Astrocyte (in vitro differentiated cells and primary cell): ENCODE results near the gene GHITM. TPM values are rescaled to one million over a fixed set of nuclear protein-coding genes. Genes with fewer than 3 reads are reported as not detected.

Experiments
- DNase-seq: peaks from one replicate; pipeline ENCODE4 v3.0.0-alpha.2; 2010; ENCODE audit warnings: low read depth
- FAIRE-seq: peaks from 2 replicates; lab custom pipeline; 2011; peaks lifted over from hg19 to GRCh38; lab: Jason Lieb, UNC
- H2AFZ ChIP-seq: 2 replicates; pipeline ENCODE4 v1.6.0; 2012; ENCODE audit warnings: low read depth, low read length, inconsistent platforms
- H3K27ac ChIP-seq: 2 replicates; pipeline ENCODE4 v1.5.1; 2011; ENCODE audit warnings: low read depth, low read length, inconsistent platforms
- H3K27me3 ChIP-seq: 2 replicates; pipeline ENCODE4 v1.6.0; 2011; ENCODE audit warnings: low read length, inconsistent platforms; ENCODE audit not compliant: insufficient read depth
- H3K36me3 ChIP-seq: 2 replicates; pipeline ENCODE4 v1.5.1; 2011; ENCODE audit warnings: low read length, inconsistent platforms; ENCODE audit not compliant: insufficient read depth
- H3K4me1 ChIP-seq: 2 replicates; pipeline ENCODE4 v1.5.1; 2011; ENCODE audit warnings: low read length, inconsistent platforms; ENCODE audit not compliant: insufficient read depth
- H3K4me2 ChIP-seq: 2 replicates; pipeline ENCODE4 v1.6.0; 2012; ENCODE audit warnings: low read length, inconsistent platforms
- H3K4me3 ChIP-seq: 2 replicates; pipeline ENCODE4 v1.5.1; 2011; ENCODE audit warnings: low read depth, mild to moderate bottlenecking, low read length, inconsistent platforms; ENCODE audit not compliant: insufficient read depth
- H3K79me2 ChIP-seq: 2 replicates; pipeline ENCODE4 v1.6.0; 2012; ENCODE audit warnings: mild to moderate bottlenecking, low read length, inconsistent platforms; ENCODE audit not compliant: insufficient read depth
- H3K9ac ChIP-seq: 2 replicates; pipeline ENCODE4 v1.6.0; 2012; ENCODE audit warnings: mild to moderate bottlenecking, low read length, inconsistent platforms
- H3K9me3 ChIP-seq: 2 replicates; pipeline ENCODE4 v1.5.1; 2012; ENCODE audit warnings: low read depth, mild to moderate bottlenecking, low read length, inconsistent platforms; ENCODE audit not compliant: insufficient read depth
- H4K20me1 ChIP-seq: 2 replicates; pipeline ENCODE4 v1.6.0; 2012; ENCODE audit warnings: low read length, inconsistent platforms; ENCODE audit not compliant: insufficient read depth
- H3K27ac Mint-ChIP-seq: one replicate; pipeline ENCODE4 v1.8.0; 2021; ENCODE audit warnings: mild to moderate bottlenecking, mixed read lengths; ENCODE audit not compliant: unreplicated experiment
- H3K27me3 Mint-ChIP-seq: one replicate; pipeline ENCODE4 v1.8.0; 2021; ENCODE audit warnings: low read depth, mixed read lengths; ENCODE audit not compliant: unreplicated experiment
- H3K36me3 Mint-ChIP-seq: one replicate; pipeline ENCODE4 v1.8.0; 2021; ENCODE audit warnings: low read depth, mixed read lengths; ENCODE audit not compliant: unreplicated experiment
- H3K4me1 Mint-ChIP-seq: one replicate; pipeline ENCODE4 v1.8.0; 2021; ENCODE audit warnings: low read depth, mixed read lengths; ENCODE audit not compliant: unreplicated experiment
- H3K4me3 Mint-ChIP-seq: one replicate; pipeline ENCODE4 v1.8.0; 2021; ENCODE audit warnings: mild to moderate bottlenecking, moderate library complexity, mixed read lengths; ENCODE audit not compliant: unreplicated experiment
- H3K9me3 Mint-ChIP-seq: one replicate; pipeline ENCODE4 v1.8.0; 2021; ENCODE audit warnings: mild to moderate bottlenecking, mixed read lengths; ENCODE audit not compliant: unreplicated experiment
- CTCF ChIP-seq: IDR thresholded peaks from 2 replicates; pipeline ENCODE4 v1.5.1; 2011; ENCODE audit warnings: low read depth, mild to moderate bottlenecking, inconsistent platforms, low read length, moderate library complexity; ENCODE audit not compliant: insufficient read depth
- EZH2 ChIP-seq: IDR thresholded peaks from 2 replicates; pipeline ENCODE4 v1.6.1; 2012; ENCODE audit warnings: mild to moderate bottlenecking, low read length, inconsistent platforms; ENCODE audit not compliant: insufficient read depth
- total RNA-seq: library from RNA; stranded (reverse); gene quantifications from 2 replicates; pipeline ENCODE4 v1.2.1, GENCODE V29; 2021

The GHITM gene
- total RNA-seq, 1 donor from 2014 or later, result 143 TPM

GRCh38 chr10:84176351-84176750 lies 37.0 kb downstream of the GHITM start:
- no peak overlapping the region for H3K4me2 ChIP-seq
- no peaks in the 10 kb centered on the region for H3K27me3 Mint-ChIP-seq
- H3K79me2 ChIP-seq, result no peaks in the 10 kb centered on the region
- H2AFZ ChIP-seq, result no peak overlapping the region
- DNase-seq (no peak), FAIRE-seq (no peak)
- H3K4me3 Mint-ChIP-seq, result no peak overlapping the region
- no peaks in the 10 kb centered on the region for H3K4me1 ChIP-seq
- H3K9me3 ChIP-seq, result no peaks in the 10 kb centered on the region
- TF ChIP-seq EZH2, result no peak
- TF ChIP-seq CTCF, result no peak
- H3K36me3 Mint-ChIP-seq, result no peaks in the 10 kb centered on the region
- no peaks in the 10 kb centered on the region for H3K27me3 ChIP-seq
- H3K27ac ChIP-seq, result no peak overlapping the region
- no peak overlapping the region for H3K9ac ChIP-seq
- no peaks in the 10 kb centered on the region for H3K4me1 Mint-ChIP-seq
- no peaks in the 10 kb centered on the region for H3K9me3 Mint-ChIP-seq
- no peaks in the 10 kb centered on the region for H3K36me3 ChIP-seq
- H4K20me1 ChIP-seq, result no peaks in the 10 kb centered on the region
- H3K27ac Mint-ChIP-seq, result no peak overlapping the region
- no peak overlapping the region for H3K4me3 ChIP-seq

GRCh38 chr10:84176836-84177474 lies 37.6 kb downstream of the GHITM start:
- Histone ChIP-seq H3K36me3 (no peaks in the 10 kb centered on the region), H3K9me3 (no peaks in the 10 kb centered on the region), H3K4me1 (no peaks in the 10 kb centered on the region), H3K79me2 (no peaks in the 10 kb centered on the region), H2AFZ (no peak overlapping the region), H4K20me1 (no peaks in the 10 kb centered on the region), H3K27me3 (no peaks in the 10 kb centered on the region), H3K4me3 (no peak overlapping the region), H3K9ac (no peak overlapping the region), H3K4me2 (no peak overlapping the region), H3K27ac (no peak overlapping the region)
- Mint-ChIP-seq H3K27ac (no peak overlapping the region), H3K36me3 (no peaks in the 10 kb centered on the region), H3K4me1 (no peaks in the 10 kb centered on the region), H3K9me3 (no peaks in the 10 kb centered on the region), H3K4me3 (no peak overlapping the region), H3K27me3 (no peaks in the 10 kb centered on the region)
- no peak for FAIRE-seq
- no peak for TF ChIP-seq EZH2
- TF ChIP-seq CTCF, result no peak
- no peak for DNase-seq

- H3K27me3 Mint-ChIP-seq, result no peaks in the 10 kb centered on the region
- no peaks in the 10 kb centered on the region for H3K36me3 Mint-ChIP-seq
- DNase-seq (no peak), FAIRE-seq (no peak)
- no peaks in the 10 kb centered on the region for H3K9me3 ChIP-seq
- TF ChIP-seq CTCF, result no peak
- no peak for TF ChIP-seq EZH2
- H3K9me3 Mint-ChIP-seq, result no peaks in the 10 kb centered on the region
- no peaks in the 10 kb centered on the region for H3K4me1 ChIP-seq
- H3K4me3 Mint-ChIP-seq, result no peak overlapping the region
- no peak overlapping the region for H3K4me3 ChIP-seq
- H3K79me2 ChIP-seq, result no peaks in the 10 kb centered on the region
- no peak overlapping the region for H3K9ac ChIP-seq
- no peak overlapping the region for H2AFZ ChIP-seq
- H3K36me3 ChIP-seq, result no peaks in the 10 kb centered on the region
- H3K4me2 ChIP-seq, result no peak overlapping the region
- no peaks in the 10 kb centered on the region for H3K27me3 ChIP-seq
- H3K4me1 Mint-ChIP-seq, result no peaks in the 10 kb centered on the region
- no peak overlapping the region for H3K27ac Mint-ChIP-seq
- H4K20me1 ChIP-seq, result no peaks in the 10 kb centered on the region
- no peak overlapping the region for H3K27ac ChIP-seq
These were observed 38.3 kb downstream of the GHITM start for GRCh38 chr10:84177541-84178141.
